Brain microvascular endothelial cell (primary cell): ENCODE measurements around the gene BANF2.

Experiments used
- DNase-seq: peaks from one replicate; pipeline ENCODE4 v3.0.0-alpha.2; 2020
- H3K27ac ChIP-seq: fragments of 250-450 bp; sonication (Bioruptor Pico); 2 replicates; pipeline ENCODE4 v1.5.1; 2020; ENCODE audit warnings: mild to moderate bottlenecking, moderate library complexity
- H3K27me3 ChIP-seq: fragments of 250-450 bp; sonication (Bioruptor Pico); replicated peaks from 2 replicates; pipeline ENCODE4 v1.5.1; 2020; ENCODE audit warnings: mild to moderate bottlenecking
- H3K36me3 ChIP-seq: fragments of 250-450 bp; sonication (Bioruptor Pico); replicated peaks from 2 replicates; pipeline ENCODE4 v1.5.1; 2020; ENCODE audit warnings: mild to moderate bottlenecking
- H3K4me3 ChIP-seq: 2 replicates; pipeline ENCODE4 v1.5.1; 2011; ENCODE audit warnings: low read depth, mild to moderate bottlenecking, control low read depth, low read length, moderate library complexity
- CTCF ChIP-seq: IDR thresholded peaks from 2 replicates; pipeline ENCODE4 v1.5.1; 2011; ENCODE audit warnings: low read depth, mild to moderate bottlenecking, moderate library complexity, low read length, control low read depth, inconsistent platforms; ENCODE audit errors: missing control alignments
- in situ Hi-C: cut with HindIII; loops from 2 replicates; pipeline ENCODE4 v1.10.0; 2017; ENCODE audit warnings: low sequenced_read_pairs, low pct_ligation_motif_present

Gene BANF2

GRCh38 chr20:17732907-17733521 lies 33.2 kb downstream of the BANF2 start:
- no peaks in the 10 kb centered on the region for H3K27me3 ChIP-seq
- no peak for TF ChIP-seq CTCF
- no peak overlapping the region for H3K4me3 ChIP-seq
- DNase-seq, result no peak
- no peaks in the 10 kb centered on the region for H3K36me3 ChIP-seq
- H3K27ac ChIP-seq, result no peak overlapping the region
- in situ Hi-C loops, result no loop called here

- H3K27me3 ChIP-seq, result no peaks in the 10 kb centered on the region
- H3K36me3 ChIP-seq, result no peaks in the 10 kb centered on the region
- no peak overlapping the region for H3K27ac ChIP-seq
- no peak for DNase-seq
- H3K4me3 ChIP-seq, result no peak overlapping the region
- TF ChIP-seq CTCF, result no peak
- in situ Hi-C loops, result no loop called here
Measured at GRCh38 chr20:17733767-17734304, 34.1 kb downstream of the BANF2 start.

GRCh38 chr20:17734374-17734773 lies 34.6 kb downstream of the BANF2 start:
- Histone ChIP-seq H3K27ac (no peak overlapping the region), H3K4me3 (no peak overlapping the region), H3K36me3 (no peaks in the 10 kb centered on the region), H3K27me3 (no peaks in the 10 kb centered on the region)
- in situ Hi-C loops, result no loop called here
- no peak for TF ChIP-seq CTCF
- DNase-seq, result no peak

- Histone ChIP-seq H3K36me3 (no peaks in the 10 kb centered on the region), H3K27ac (no peak overlapping the region), H3K27me3 (no peaks in the 10 kb centered on the region), H3K4me3 (no peak overlapping the region)
- in situ Hi-C loops, result no loop called here
- no peak for TF ChIP-seq CTCF
- DNase-seq, result peak; percentile 55
Measured at GRCh38 chr20:17735206-17735804, 35.5 kb downstream of the BANF2 start.

DNA sequence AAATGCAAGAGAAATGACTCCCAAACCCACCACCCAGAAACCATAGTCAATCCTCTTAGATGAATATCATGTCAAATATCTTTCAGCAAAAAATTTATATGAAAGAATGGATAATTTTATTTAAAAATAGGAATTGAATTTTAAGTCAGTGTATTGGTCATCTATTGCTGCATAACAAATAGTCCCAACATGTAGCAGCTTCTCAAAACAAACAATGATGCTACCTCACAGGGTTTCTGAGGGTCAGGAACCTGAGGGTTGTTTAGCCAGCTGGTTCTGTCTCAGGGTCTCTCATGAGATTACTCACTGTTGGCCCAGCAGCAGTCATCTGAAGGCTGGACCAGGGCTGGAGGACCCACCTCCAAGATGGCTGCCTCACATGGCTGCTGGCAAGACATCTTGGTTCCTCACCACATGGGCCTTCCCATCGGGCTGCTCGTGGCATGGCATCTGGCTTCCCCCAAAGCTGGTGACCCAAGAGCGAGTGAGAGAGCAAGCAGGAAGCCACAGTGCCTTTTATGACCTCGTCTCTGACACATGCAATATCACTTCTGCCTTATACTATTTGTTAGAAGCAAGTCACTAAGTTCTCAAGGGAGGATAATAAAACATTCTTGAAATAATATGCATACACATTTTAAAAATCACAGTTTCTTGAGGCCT lies 36.3 kb downstream of the BANF2 start:
- H3K4me3 ChIP-seq, result no peak overlapping the region
- H3K27ac ChIP-seq, result no peak overlapping the region
- DNase-seq, result no peak
- in situ Hi-C loops, result no loop called here
- no peak for TF ChIP-seq CTCF
- H3K27me3 ChIP-seq, result no peaks in the 10 kb centered on the region
- no peaks in the 10 kb centered on the region for H3K36me3 ChIP-seq
